GM12878 (cell line): ENCODE data around the gene UVRAG. TPM values are rescaled to one million over a fixed set of nuclear protein-coding genes. Genes with fewer than 3 reads are reported as not detected.
A peak's percentile ranks its signal among the peaks of the same experiment; 100 is the strongest.

Source experiments
- ATAC-seq: fragments of 200-7000 bp; cut with Tn5 transposase; 3 replicates; pipeline ENCODE4 v1.9.1; 2020; ENCODE audit warnings: mild to moderate bottlenecking, moderate library complexity
- BruUV-seq: library from RNA; stranded (reverse); fragments of 400-500 nt; replicated peaks from 2 replicates; lab custom pipeline; 2021; lab: Mats Ljungman, UMichigan
- CTCF ChIA-PET: fragments of 300-600 bp; sonication (Branson Sonifier 250); formaldehyde crosslinking; extraction: SDS; loops from one replicate; lab custom pipeline; 2021; ENCODE audit warnings: inconsistent platforms; lab: Yijun Ruan, JAX
- POLR2A ChIA-PET: fragments of 350-600 bp; formaldehyde crosslinking; extraction: SDS; loops from one replicate; lab custom pipeline; 2021; ENCODE audit warnings: inconsistent platforms; lab: Charles Lee
- RAD21 ChIA-PET: fragments of 300-600 bp; sonication (Branson Sonifier 250); formaldehyde crosslinking; loops from one replicate; lab custom pipeline; 2023; ENCODE audit warnings: antibody characterized with exemption; ENCODE audit not compliant: unreplicated experiment; lab: Charles Lee
- SMC1A ChIA-PET: fragments of 300-600 bp; sonication (Branson Sonifier 250); formaldehyde crosslinking; loops from one replicate; lab custom pipeline; 2023; ENCODE audit not compliant: unreplicated experiment, uncharacterized antibody; lab: Charles Lee
- DNase-seq: peaks from one replicate; pipeline ENCODE4 v3.0.0-alpha.2; 2011; ENCODE audit warnings: low read depth, low spot score
- FAIRE-seq: peaks from 3 replicates; lab custom pipeline; 2011; peaks lifted over from hg19 to GRCh38; lab: Jason Lieb, UNC
- H2AFZ ChIP-seq: 2 replicates; pipeline ENCODE4 v1.6.0; 2011; ENCODE audit warnings: low read depth, low read length, control low read depth; ENCODE audit not compliant: control insufficient read depth
- H3K27ac ChIP-seq: 2 replicates; pipeline ENCODE4 v1.5.1; 2011; ENCODE audit warnings: control low read depth; ENCODE audit not compliant: control insufficient read depth, insufficient read depth
- H3K27me3 ChIP-seq, 2 experiments: replicated peaks in 1 of 2; 2 replicates each; pipeline versions ENCODE4 v1.6.0 to v1.6.1; 2011; ENCODE audit warnings: low read length in 1 of 2; ENCODE audit not compliant: control insufficient read depth in 2 of 2, insufficient read depth in 2 of 2
- H3K36me3 ChIP-seq, 2 experiments: 2 replicates each; pipeline ENCODE4 v1.5.1; 2011; ENCODE audit warnings: low read length in 1 of 2; ENCODE audit not compliant: control insufficient read depth in 2 of 2, insufficient read depth in 2 of 2
- H3K4me1 ChIP-seq: 2 replicates; pipeline ENCODE4 v1.6.1; 2011; ENCODE audit warnings: mild to moderate bottlenecking, low read length, moderate library complexity, mixed read lengths; ENCODE audit not compliant: control insufficient read depth, insufficient read depth
- H3K4me2 ChIP-seq: 2 replicates; pipeline ENCODE4 v1.6.0; 2011; ENCODE audit warnings: control low read depth; ENCODE audit not compliant: control insufficient read depth, insufficient read depth
- H3K4me3 ChIP-seq: fragments of 200-600 bp; sonication (generic); 2 replicates; pipeline ENCODE4 v1.5.1; 2016
- H3K79me2 ChIP-seq: 2 replicates; pipeline ENCODE4 v1.6.0; 2011; ENCODE audit warnings: low read length; ENCODE audit not compliant: control insufficient read depth, insufficient read depth
- H3K9ac ChIP-seq: 2 replicates; pipeline ENCODE4 v1.8.0; 2011; ENCODE audit warnings: low read length, control low read depth, mixed read lengths; ENCODE audit not compliant: control insufficient read depth, insufficient read depth
- H3K9me3 ChIP-seq: replicated peaks from 3 replicates; pipeline ENCODE4 v1.5.1; 2011; ENCODE audit warnings: mild to moderate bottlenecking, low read length; ENCODE audit not compliant: control insufficient read depth, insufficient read depth
- H4K20me1 ChIP-seq: 2 replicates; pipeline ENCODE4 v1.6.0; 2011; ENCODE audit not compliant: control insufficient read depth, insufficient read depth
- FOXM1 ChIP-seq: IDR thresholded peaks from 2 replicates; pipeline ENCODE4 v1.6.1; 2012; ENCODE audit warnings: low read depth, mild to moderate bottlenecking, inconsistent platforms, low read length, moderate library complexity
- MLLT1 ChIP-seq: fragments of 450-650 bp; IDR thresholded peaks from 2 replicates; pipeline ENCODE4 v1.6.1; 2016; ENCODE audit warnings: mild to moderate bottlenecking
- SMC3 ChIP-seq: IDR thresholded peaks from 2 replicates; pipeline ENCODE4 v1.6.1; 2011; ENCODE audit warnings: low read length, improper control_type of control experiment, borderline replicate concordance
- USF1 ChIP-seq: IDR thresholded peaks from 2 replicates; pipeline ENCODE4 v1.6.1; 2011; ENCODE audit warnings: borderline replicate concordance, low read depth, mild to moderate bottlenecking, moderate library complexity, mixed read lengths, low read length; ENCODE audit not compliant: insufficient read depth; ENCODE audit errors: extremely low read length
- ZNF687 ChIP-seq: fragments of 450-650 bp; IDR thresholded peaks from 2 replicates; pipeline ENCODE4 v1.6.1; 2017; ENCODE audit warnings: mild to moderate bottlenecking, moderate library complexity
- in situ Hi-C: fragments of 300-500 bp; cut with MboI; formaldehyde crosslinking; loops from 9 replicates; pipeline ENCODE4 v1.14.3; 2018; ENCODE audit warnings: mixed read lengths
- intact Hi-C: fragments of 100-400 bp; cut with micrococcal nuclease; formaldehyde crosslinking; loops from one replicate; pipeline ENCODE4 v1.14.2; 2022; ENCODE audit not compliant: unreplicated experiment
- polyA plus RNA-seq, 11 experiments: library from polyadenylated mRNA; depleted of rRNA in 4 of 11; unstranded in 6 of 11; stranded (reverse) in 5 of 11; fragments of >200 nt; fragmentation: Nextera tagmentation in 4 of 11; fragmentation: Illumina TruSeq in 1 of 11; extraction: Ambion mirVana in 4 of 11; extraction: Trizol in 1 of 11; gene quantifications; 1 replicate in 1 of 11; 2 replicates in 10 of 11; pipeline versions ENCODE4 v1.2.1 to v1.2.3, GENCODE V29; 2011 to 2016; ENCODE audit warnings: inconsistent platforms in 2 of 11, missing spikeins in 2 of 11, low read depth in 1 of 11
- total RNA-seq, 4 experiments: library from RNA; depleted of rRNA in 3 of 4; stranded (reverse); fragments of >200 nt in 3 of 4; fragmentation: Illumina TruSeq in 1 of 4; extraction: Trizol in 1 of 4; gene quantifications; 2 replicates each; pipeline versions ENCODE4 v1.2.1 to v1.2.3, GENCODE V29; 2013 to 2021

Gene UVRAG
- total and polyA plus RNA-seq, 10 of the 15 experiments (the other 5 are each of a cell fraction or from before 2014, with no cell fraction given): 7.0 to 43.4 (median 37.0) TPM

- H4K20me1 ChIP-seq: no peaks in the 10 kb centered on the region
- H3K79me2 ChIP-seq: no peaks in the 10 kb centered on the region; the same call in 1 of the 2 replicates
- ChIA-PET CTCF (interaction anchor here (0.9 to 1.5 kb wide), 3 partner anchors 25 to 82 kb away, joined by 3 to 4 read pairs (median 3); no protein-coding TSS in a partner anchor), RAD21 (no interaction called here), SMC1A (interaction anchor here (0.5 to 1.3 kb wide), 3 partner anchors 16 to 42 kb away, joined by 3 to 4 read pairs (median 4); no protein-coding TSS in a partner anchor), POLR2A (interaction anchor here (0.6 kb wide), 1 partner anchor 11 kb away, joined by 3 read pairs; no protein-coding TSS in a partner anchor)
- H3K9ac ChIP-seq: no peak overlapping the region
- H3K4me3 ChIP-seq: no peak overlapping the region
- TSS peak; percentile 16 for BruUV-seq
- no peaks in the 10 kb centered on the region for H3K27me3 ChIP-seq
- no peak overlapping the region for H2AFZ ChIP-seq
- peaks cover 3 to 34% of the 10 kb centered on the region in 2 experiments for H3K36me3 ChIP-seq
- H3K27ac ChIP-seq: no peak overlapping the region
- FAIRE-seq (no peak), ATAC-seq (no peak), DNase-seq (no peak)
- in situ Hi-C loops (no loop called here), intact Hi-C loops (no loop called here)
- no peaks in the 10 kb centered on the region; the same call in 1 of the 2 replicates for H3K4me1 ChIP-seq
- no peak for TF ChIP-seq MLLT1
- no peak for TF ChIP-seq USF1
- no peak for TF ChIP-seq SMC3
- TF ChIP-seq FOXM1: no peak
- no peak for TF ChIP-seq ZNF687
- no peak overlapping the region for H3K4me2 ChIP-seq
- peaks cover under 1% of the 10 kb centered on the region; the same call in 1 of the 3 replicates for H3K9me3 ChIP-seq
Measured at GRCh38 chr11:76071090-76071489, 256.1 kb downstream of the UVRAG start.
